Epidermal melanocyte (primary cell): ENCODE results near the gene FGR.
A peak's percentile ranks its signal among the peaks of the same experiment; 100 is the strongest.
"Not testable (repeated sequence)": the region's sequence is repeated elsewhere in the genome, so short reads cannot be mapped to it uniquely, and the experiment has no call there.

Experiments
- DNase-seq: peaks from one replicate; pipeline ENCODE4 v3.0.0; 2011; ENCODE audit warnings: low spot score; ENCODE audit not compliant: insufficient read length

The FGR gene

DNA sequence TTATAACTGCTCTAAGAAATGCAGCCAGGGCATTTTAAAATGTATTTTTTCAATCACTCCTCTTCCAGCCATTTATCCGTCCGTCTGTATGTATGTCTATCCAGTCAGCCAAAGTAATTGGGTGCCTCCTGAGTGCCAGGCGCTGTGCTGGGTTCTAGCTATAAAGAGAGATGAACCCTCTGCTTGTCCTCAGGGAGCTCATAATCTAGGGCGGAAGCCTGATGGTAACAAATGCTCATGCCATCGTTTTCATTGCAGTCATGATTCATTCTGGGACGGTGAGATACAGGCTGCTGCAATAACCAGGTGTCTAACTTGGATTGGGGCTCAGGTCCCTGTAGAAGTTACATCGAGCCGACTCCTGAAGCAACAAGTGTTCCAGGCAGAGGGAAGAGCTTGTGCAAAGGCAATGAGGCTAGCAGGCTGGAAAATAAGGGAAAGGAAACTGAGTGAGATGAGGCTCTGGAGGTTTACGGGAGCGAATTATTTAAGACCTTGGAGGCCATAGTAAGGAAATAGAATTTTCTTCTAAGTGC lies 25.4 kb upstream of the FGR start:
- DNase-seq, result no peak

DNA sequence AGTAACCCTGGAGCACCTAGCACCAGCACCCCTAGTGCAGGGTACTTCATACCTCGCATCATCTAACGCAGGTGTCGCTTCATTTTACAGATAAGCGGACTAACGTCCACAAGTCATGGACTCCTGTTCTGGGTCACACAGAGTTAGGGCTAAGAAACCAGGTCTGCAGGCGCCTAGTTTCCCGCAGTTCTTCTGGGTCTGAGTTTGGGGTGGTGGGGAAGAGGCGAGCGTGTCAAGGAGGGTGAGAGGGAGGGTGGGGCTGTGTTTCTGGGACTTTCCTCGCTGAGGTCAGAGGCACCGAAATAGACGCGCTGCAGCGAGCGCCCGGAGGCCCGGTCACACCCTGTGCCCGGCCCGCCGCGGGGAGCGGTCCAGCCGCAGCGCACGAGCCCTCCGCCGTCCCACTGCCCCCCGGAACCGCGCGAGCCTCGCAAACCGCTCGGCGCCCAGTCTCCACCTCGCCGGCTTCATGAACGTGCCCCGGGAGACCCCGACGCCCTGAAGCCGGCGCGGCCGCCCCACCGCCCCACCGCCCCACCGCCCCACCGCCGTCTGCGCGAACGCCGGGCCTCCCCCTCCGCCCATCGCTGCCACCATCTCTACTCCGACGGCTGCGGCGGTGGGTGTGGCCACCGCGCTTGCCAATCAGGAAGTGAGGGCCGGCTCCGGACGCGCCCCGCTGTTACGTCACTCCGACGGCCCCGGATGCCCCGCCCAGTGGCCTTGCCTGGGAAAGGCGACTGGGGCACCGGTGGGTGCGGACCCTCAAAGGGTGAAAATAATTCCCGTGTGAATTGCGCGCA lies 24.7 kb upstream of the FGR start:
- peak; percentile 67 for DNase-seq

DNA sequence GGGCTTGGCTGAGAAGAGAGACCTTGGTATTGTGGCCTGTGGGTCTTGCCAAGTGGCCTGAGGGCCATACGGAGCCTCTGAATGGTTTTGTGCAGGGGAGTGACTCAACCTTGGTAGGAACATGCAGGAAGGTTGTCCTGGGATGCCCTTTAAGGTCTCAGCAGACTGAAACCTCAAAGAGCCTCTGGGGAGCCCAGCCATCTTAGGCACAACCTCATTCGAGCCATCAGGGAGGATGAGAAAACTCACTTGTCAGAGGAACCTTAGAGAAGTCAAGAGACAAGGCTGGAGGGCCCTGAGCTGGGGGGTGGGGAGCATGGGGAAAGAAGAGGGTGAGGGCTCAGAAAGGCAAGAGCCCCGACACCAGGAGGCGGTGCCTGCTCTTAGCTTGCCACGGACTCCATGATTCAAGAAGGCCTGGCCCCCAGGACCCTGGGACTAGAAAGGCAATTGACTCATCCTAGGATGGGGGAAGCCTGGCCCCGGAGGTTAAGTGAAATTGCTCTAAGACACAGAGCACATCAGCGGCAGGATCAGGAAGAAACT lies 24.0 kb upstream of the FGR start:
- no peak for DNase-seq

DNA sequence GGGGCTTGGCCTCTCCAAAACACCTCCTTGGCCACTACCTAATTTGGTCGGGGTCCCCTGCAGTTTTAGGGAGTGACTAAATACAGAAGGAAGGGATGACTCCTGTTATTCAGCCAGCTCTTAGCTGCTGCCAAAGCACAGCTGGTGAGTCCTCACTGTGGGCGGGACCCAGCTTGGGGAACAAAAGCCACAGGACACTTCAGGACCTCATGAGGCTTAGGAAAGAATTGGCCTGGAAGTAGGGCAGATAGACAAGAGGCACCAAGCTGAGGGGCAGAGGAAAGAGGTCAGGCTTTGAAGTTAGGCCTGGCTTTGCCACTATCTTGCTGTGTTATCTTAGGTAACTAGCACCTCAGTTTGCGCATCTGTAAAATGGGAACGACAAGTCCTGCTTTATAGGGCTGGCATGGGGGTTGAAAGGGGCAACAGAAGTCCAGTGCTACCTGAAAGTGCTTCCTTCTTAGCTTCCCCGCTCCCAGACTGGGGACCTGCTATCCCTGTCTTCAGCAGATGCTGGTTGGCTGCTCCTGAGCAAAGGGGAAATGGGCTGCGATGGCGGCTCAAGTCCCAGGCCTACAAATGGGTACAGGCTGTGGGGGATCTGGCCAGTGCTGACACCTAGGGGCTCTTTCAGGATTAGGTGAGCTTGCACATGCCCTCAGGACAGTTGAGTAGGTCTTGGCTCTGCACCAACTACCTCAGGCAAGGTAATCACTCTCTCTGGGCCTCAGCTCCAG lies 21.3 kb upstream of the FGR start:
- DNase-seq, result no peak

DNA sequence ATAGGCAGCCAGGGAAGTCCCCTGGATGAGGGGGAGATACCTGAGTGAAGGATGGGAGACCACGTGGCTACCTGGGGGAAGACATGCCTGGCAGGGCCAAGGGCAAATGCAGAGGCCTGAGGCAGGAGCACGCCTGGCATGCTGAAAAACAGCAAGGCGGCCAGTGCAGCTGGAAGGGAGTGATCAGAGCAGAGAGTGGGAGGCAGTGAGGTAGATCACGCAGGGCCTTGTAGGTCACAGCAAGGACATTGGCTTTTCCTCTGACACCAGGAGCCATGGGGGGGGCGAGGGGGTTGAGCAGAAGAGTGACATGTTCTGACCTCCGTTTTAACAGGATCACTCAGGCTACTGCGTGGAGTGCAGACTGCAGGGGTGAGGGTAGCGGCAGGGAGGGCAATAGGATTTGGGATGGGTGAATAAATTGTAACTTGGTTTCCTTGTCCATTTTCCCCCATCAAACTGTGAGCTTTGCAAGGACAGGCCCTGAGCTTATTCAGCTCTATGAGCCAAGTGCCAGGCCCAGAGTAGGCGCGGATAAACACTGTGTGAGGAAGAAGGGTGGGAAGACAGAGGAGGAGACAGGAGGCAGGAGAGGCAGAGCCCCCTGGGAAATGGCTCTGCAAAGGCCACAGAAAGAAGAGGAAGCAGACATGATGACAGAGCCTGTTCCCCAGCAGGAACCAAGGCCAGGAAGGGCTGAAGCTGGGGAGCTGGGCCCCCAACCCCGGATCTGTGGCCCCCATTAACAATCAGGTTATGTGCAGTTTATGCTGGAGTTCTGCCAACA lies 20.4 kb upstream of the FGR start:
- DNase-seq, result no peak

DNA sequence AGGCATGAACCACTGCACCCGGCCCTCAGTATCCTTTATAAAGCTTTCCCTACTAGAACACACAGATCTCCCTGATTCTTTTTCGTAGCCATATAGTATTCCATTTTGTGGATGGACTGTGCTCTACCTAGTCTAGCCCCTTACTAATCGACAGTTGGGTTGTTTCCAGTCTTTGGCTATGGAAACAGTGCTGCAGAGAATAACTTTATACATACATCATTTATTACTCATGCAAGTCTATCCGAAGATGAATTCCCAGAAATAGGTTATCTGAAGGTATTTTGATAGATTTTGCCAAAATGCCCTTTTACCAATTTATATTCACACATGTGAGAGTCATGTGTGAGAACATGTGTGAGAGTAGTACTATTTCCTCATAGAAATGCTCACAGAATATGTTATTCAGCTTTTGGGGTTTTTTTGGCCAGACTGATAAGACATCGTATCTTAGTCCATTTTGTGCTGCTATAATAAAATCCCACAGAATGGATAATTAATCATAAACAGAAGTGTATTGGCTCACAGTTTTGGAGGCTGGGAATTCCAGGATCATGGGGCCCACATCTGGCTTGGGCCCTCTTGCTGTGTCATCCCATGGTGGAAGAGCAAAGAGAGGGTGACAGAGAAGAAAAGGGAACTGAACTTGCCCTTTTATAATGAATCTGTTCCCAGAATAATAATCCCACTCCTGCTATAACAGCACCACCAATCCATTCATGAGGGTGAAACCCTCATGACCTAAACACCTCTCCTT lies 17.3 kb upstream of the FGR start:
- no peak for DNase-seq

DNA sequence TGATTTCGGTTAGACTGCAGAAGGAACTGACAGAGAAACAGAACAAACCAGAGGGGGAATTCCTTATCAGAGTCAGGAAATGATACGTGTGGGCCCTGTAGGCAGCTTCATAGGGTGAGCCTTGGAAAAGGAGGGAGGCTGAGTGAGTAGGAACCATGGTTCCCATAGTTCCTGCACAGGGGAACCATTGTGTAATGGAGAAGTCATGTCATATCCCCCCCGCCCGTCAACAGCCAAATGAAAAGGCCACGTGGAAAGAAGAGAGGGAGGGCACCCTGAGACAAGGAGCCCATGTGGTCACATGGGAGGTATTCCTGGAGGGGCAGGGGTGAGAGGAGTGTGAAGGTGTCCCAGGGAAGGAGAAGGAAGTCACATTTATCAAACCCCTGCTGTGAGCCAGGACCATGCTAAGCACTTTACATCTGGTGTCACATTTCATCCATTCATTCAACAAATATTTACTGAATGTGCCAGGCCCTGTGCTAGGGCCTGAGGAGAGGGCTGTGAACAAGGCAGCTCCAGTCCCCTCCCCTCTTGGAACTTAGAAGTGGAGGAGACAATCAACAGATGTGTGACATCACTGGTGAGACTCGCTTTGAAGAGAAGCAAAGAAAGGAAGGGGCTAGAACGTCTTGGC lies 15.7 kb upstream of the FGR start:
- no peak for DNase-seq

DNA sequence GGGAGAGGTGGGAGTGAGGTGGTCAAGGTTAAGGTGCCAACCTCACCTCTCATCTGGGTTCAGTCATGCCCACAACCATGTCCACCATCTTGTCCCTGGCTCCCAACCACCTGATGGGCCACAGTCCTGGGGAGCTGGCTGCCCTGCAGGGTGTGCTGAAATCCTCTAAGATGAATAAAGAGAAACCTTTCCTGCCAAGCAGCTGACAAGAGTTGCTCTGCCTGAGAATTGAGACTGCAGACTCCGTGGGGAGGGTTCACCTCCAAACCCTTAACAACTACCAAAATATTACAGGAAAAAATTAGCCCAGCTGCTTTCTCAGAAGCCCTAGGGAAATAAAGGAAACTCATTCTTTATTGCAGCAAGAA lies 15.2 kb upstream of the FGR start:
- DNase-seq, result no peak

DNA sequence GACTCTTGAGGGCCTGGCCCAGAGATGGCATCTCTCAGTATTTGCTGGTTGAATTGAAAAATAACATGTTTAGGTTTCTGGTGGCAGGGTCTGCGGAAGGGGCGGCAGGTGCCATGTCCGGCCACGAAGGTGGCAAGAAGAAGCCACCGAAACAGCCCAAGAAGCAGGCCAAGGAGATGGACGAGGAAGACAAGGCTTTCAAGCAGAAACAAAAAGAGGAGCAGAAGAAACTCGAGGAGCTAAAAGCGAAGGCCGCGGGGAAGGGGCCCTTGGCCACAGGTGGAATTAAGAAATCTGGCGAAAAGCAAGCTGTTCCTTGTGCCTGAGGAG lies 14.3 kb upstream of the FGR start:
- no peak for DNase-seq

DNA sequence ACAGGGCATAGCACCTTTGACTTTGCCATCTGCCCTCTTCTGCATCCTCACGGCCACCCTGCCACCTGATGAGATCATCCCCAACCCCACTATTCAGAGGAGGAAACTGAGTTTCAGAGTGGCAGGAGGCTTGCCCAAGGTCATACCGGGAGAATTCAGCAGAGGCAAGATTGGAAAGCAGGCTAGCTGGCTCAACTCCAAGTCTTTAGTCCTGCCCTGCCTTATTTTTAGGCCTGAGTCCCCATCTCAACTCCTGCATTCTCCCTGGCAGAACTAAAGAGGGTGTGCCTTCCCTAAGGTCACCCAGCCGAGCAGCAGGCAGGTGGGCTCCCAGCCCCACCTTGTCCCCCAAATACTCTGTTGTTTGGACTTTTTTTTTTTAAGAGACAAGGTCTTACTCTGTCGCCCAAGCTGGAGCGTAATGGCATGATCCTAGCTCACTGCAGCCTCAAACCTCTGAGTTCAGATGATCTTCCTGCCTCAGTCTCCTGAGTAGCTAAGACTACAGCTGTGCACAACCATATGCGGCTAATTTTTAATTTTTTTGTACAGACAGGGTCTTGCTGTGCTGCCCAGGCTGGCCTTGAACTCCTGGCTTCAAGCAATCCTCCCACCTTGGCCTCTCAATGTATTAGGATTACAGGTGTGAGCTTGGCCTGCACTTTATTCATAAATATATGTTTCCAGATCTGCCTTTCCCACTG lies 13.8 kb upstream of the FGR start:
- no peak for DNase-seq

DNA sequence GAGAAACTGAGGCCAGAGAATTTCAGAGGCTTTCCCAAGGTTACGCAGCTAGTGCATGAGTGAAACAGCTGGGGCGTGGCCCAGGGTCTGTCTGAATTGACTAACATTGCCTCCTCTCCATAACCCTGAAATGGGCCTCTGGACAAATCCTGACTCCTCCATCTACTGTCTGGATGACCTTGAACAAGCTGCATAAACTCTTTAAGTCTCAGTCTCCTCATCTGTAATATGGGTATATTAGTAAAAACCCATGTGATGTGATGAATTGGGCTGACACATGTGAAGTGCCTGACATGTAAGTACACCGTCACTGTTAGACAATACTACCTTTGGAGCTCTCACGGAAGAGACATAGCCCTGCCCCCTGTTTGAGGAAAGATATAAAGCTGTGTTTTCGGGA lies 12.3 kb upstream of the FGR start:
- no peak for DNase-seq

DNA sequence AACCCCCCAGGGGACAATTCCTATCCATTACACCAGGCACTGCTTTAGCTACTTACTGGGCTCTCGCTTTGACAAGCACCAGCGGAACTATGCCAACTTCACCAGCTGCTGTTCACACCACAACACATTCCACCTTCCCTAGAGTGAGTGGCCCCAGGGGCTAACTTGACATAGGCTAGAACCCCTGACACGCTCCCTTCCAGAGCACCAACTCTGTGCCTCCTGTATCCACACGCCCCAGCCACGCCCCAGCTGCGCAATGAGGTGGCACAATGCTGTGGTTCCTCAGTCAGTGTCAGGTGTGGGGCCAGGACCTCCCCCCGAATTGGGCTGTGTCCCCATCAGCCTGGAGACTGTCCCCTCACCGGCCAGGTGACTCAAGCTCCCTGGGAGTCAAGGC lies 11.7 kb upstream of the FGR start:
- DNase-seq, result no peak

DNA sequence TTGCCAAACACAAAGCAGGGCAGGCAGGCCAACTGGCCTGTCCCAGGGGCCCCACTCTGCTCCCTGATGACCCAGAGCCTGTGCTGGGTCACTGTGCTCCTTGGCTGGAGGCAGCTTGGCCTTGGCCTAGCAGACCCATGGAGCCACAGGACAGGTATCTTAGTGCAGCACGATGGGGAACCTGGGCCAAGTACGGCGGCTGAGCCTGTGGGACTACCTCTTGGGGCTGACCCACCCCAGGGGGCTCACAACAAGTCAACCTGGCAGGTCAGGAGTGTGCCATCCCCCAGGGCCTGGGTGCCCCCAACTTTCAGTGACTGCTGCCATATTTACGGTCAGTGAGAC lies 10.1 kb upstream of the FGR start:
- no peak for DNase-seq

DNA sequence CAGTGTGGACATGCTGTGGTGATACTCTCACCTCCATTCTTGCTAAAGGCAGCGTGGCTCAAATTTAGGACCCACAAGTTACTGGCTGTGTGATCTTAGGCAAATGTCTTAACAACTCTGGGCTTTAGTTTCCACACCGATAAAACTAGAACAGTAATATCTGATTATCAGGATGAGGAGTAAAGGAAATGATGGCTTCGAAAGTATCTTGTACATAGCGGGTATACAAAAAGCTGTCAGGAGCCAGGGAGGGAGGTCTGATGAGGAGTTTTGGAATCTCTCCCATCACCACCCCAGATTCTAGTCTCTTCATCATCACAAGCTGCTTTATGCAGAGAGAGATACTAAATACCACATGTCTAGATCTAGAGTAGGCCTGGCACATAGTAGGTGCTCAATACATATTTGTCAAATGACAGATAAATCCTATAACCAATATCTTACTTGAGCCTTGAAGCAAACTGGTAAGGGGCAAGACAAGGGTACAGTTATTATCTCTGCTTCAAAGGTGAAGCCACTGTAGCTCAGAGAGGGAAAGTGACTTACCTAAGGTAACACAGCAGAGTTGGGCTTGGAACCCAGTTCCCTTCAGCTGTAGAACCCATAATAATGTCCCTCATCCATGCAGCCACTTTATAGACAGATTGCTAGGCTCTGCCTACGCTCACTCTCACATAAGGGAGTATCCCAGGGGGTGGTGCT lies 9.5 kb upstream of the FGR start:
- no peak for DNase-seq

DNA sequence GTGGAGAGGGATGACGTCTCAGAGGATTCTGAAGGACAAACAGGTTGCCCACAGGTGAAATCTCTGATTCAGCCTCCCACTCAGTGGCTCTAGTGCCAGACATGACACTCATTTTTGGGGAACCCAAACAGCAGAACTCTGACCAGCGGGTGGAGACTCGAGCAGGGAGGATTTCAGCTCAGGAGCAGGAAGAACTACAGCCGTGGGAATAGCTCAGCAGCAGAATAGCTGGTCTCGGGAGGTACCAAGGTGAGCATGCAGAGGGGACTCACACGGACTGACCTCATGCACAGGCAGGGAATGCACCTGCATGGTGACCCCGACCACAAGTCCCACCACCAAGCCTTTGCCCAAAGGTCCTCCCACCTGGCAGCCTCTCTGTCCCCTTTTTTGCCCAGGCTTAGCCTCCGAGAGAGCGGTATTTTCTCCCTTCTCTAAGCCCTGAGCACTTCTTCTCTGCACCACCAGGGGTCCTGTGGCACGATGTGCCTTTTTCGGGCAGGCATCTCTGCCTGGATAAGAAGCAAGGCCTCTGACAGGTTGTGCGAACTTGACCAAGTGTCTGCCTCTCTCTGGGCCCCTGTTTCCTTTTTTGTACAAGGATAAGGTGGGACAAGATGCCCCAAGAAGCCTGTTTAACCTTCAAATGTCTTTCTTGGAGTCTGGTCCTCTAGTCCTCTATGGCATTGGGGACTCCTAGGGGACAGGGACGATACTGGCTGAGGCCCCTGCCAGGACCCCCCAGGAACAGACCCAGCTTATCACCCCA lies 8.8 kb upstream of the FGR start:
- DNase-seq, result peak; percentile 63

DNA sequence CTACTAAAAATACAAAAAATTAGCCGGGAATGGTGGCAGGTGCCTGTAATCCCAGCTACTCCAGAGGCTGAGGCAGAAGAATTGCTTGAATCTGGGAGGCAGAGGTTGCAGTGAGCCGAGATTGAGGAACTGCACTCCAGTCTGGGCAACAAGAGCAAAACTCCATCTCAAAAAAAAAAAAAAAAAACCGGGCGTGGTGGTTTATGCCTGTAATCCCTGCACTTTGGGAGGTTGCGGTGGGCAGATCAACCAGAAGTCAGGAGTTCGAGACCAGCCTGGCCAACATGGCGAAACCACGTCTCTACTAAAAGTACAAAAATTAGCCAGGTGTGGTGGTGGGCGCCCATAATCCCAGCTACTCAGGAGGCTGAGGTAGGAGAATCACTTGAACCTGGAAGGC lies 5.5 kb upstream of the FGR start:
- not testable (repeated sequence) for DNase-seq

DNA sequence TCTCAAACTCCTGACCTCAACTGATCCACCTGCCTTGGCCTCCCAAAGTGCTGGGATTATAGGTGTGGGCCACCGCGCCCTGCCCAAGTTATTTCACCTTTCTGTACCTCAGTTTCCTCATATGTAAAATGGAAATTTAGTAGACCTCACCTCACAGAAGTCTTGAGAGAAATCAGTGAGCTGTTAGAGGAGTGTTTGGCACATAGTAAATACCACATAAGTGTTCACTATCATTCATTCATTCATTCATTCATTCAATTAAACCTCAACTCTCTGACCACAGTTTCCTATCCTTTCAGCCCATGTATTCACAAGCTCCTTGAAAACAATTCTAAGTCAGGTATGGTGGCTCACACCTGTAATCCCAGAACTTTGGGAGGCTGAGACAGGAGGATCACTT lies 3.8 kb upstream of the FGR start:
- DNase-seq, result no peak

DNA sequence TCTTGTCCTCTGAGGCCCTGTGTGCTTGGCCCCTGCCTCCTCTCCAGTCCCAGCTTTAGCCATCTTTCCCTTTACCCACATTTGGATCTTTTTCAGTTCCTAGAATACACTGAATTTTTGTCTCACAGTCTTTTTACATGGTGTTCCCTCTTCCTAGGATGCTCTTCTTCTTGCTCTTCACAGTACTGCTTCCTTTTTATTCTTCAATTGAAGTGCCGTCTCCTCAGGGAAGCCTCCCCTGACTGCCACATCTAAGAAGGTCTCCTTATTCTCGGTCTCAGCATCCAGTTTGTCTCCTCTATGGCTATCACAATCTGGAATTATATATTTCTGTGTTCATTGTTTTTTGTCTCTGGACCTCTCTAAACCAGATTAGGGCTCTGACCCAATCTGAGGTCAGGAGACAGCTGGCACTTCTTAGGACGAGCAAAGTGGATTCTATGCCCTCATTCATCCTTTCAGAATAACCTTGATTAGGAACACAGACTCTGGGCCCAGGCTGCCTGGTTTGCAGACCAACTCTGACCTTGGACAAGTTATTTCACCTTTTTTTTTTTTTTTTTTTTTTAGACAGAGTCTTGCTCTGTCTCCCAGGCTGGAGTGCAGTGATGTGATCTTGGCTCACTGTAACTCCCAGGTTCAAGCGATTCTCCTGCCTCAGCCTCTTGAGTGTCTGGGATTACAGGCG lies 3.2 kb upstream of the FGR start:
- DNase-seq, result no peak
